ENCODE data around the gene PCNX2.

PCNX2 gene

GRCh38 chr1:233320023-233320422 is 24.5 kb upstream of the PCNX2 start:
- Histone ChIP-seq H3F3A (ENCODE audit: insufficient read depth) (no peaks in the 10 kb centered on the region), H4K20me1 (ENCODE audit: low read depth, low read length) (no peaks in the 10 kb centered on the region), H3K79me2 (ENCODE audit: insufficient read depth, low read length) (no peaks in the 10 kb centered on the region), H3K36me3 (ENCODE audit: low read length) (no peaks in the 10 kb centered on the region), H3K4me3 (ENCODE audit: insufficient read depth, low read length, poor library complexity, severe bottlenecking) (no peak overlapping the region), H3K9me2 (replicated peaks; ENCODE audit: insufficient read depth, low read length) (no peaks in the 10 kb centered on the region), H3K9ac (ENCODE audit: low read length) (no peak overlapping the region), H2AFZ (ENCODE audit: low read depth, low read length, severe bottlenecking) (no peak overlapping the region), H3K4me2 (ENCODE audit: low read depth, low read length, poor library complexity, severe bottlenecking) (no peak overlapping the region), H3K27ac (ENCODE audit: low read depth, low read length) (no peak overlapping the region), H3K27me3 (ENCODE audit: low read length) (no peaks in the 10 kb centered on the region), H3K9me3 (ENCODE audit: insufficient read depth, low read length) (no peaks in the 10 kb centered on the region)
- TF ChIP-seq EZH2phosphoT487 (conservative IDR thresholded peaks at IDR 0.05; ENCODE audit: low read length) (no peak), CTCF (IDR thresholded peaks at IDR 0.05; ENCODE audit: insufficient read depth, low read length, poor library complexity, severe bottlenecking) (no peak)

- no peaks in the 10 kb centered on the region for H3K36me3 ChIP-seq (ENCODE audit: low read length)
These were observed 23.7 kb upstream of the PCNX2 start for GRCh38 chr1:233319272-233319671.

GRCh38 chr1:233316473-233316872 is 20.9 kb upstream of the PCNX2 start:
- no peaks in the 10 kb centered on the region for H3K9me3 ChIP-seq (ENCODE audit: insufficient read depth, low read length)
- no peaks in the 10 kb centered on the region for H3F3A ChIP-seq (ENCODE audit: insufficient read depth)
- no peak overlapping the region for H2AFZ ChIP-seq (ENCODE audit: low read depth, low read length, severe bottlenecking)
- no peaks in the 10 kb centered on the region for H3K79me2 ChIP-seq (ENCODE audit: insufficient read depth, low read length)
- no peak overlapping the region for H3K27ac ChIP-seq (ENCODE audit: low read depth, low read length)
- no peak for TF ChIP-seq CTCF (IDR thresholded peaks at IDR 0.05; ENCODE audit: insufficient read depth, low read length, poor library complexity, severe bottlenecking)
- no peak for TF ChIP-seq EZH2phosphoT487 (conservative IDR thresholded peaks at IDR 0.05; ENCODE audit: low read length)
- H4K20me1 ChIP-seq (ENCODE audit: low read depth, low read length), result no peaks in the 10 kb centered on the region
- H3K27me3 ChIP-seq (ENCODE audit: low read length), result no peaks in the 10 kb centered on the region
- no peaks in the 10 kb centered on the region for H3K9me2 ChIP-seq (replicated peaks; ENCODE audit: insufficient read depth, low read length)
- no peak overlapping the region for H3K9ac ChIP-seq (ENCODE audit: low read length)
- H3K36me3 ChIP-seq (ENCODE audit: low read length), result no peaks in the 10 kb centered on the region
- H3K4me3 ChIP-seq (ENCODE audit: insufficient read depth, low read length, poor library complexity, severe bottlenecking), result no peak overlapping the region
- H3K4me2 ChIP-seq (ENCODE audit: low read depth, low read length, poor library complexity, severe bottlenecking), result no peak overlapping the region

More at GRCh38 chr1:233319272-233319671, 23.7 kb upstream of the PCNX2 start:
- H3K9me2 ChIP-seq (replicated peaks; ENCODE audit: insufficient read depth, low read length), result no peaks in the 10 kb centered on the region
- H3F3A ChIP-seq (ENCODE audit: insufficient read depth), result no peaks in the 10 kb centered on the region
- no peaks in the 10 kb centered on the region for H3K79me2 ChIP-seq (ENCODE audit: insufficient read depth, low read length)
- H2AFZ ChIP-seq (ENCODE audit: low read depth, low read length, severe bottlenecking), result no peak overlapping the region
- H4K20me1 ChIP-seq (ENCODE audit: low read depth, low read length), result no peaks in the 10 kb centered on the region
- H3K27me3 ChIP-seq (ENCODE audit: low read length), result no peaks in the 10 kb centered on the region
- no peaks in the 10 kb centered on the region for H3K9me3 ChIP-seq (ENCODE audit: insufficient read depth, low read length)
- no peak overlapping the region for H3K27ac ChIP-seq (ENCODE audit: low read depth, low read length)
- H3K9ac ChIP-seq (ENCODE audit: low read length), result no peak overlapping the region
- H3K4me3 ChIP-seq (ENCODE audit: insufficient read depth, low read length, poor library complexity, severe bottlenecking), result no peak overlapping the region
- H3K4me2 ChIP-seq (ENCODE audit: low read depth, low read length, poor library complexity, severe bottlenecking), result no peak overlapping the region
- TF ChIP-seq EZH2phosphoT487 (conservative IDR thresholded peaks at IDR 0.05; ENCODE audit: low read length) (no peak), CTCF (IDR thresholded peaks at IDR 0.05; ENCODE audit: insufficient read depth, low read length, poor library complexity, severe bottlenecking) (no peak)
